Measurements from ENCODE around the gene HNRNPC. TPM values are rescaled to one million over a fixed set of nuclear protein-coding genes. Genes with fewer than 3 reads are reported as not detected.
"Not testable (repeated sequence)": the region's sequence is repeated elsewhere in the genome, so short reads cannot be mapped to it uniquely, and the experiment has no call there.

HNRNPC gene
- polyA plus RNA-seq, 3 donors = 1,019 to 1,090 (median 1,089) TPM

GRCh38 chr14:21215130-21215878, 53.9 kb downstream of the HNRNPC start:
- no peak for DNase-seq (ENCODE audit: low read depth in 3 of 3, low spot score in 2 of 3)

DNA sequence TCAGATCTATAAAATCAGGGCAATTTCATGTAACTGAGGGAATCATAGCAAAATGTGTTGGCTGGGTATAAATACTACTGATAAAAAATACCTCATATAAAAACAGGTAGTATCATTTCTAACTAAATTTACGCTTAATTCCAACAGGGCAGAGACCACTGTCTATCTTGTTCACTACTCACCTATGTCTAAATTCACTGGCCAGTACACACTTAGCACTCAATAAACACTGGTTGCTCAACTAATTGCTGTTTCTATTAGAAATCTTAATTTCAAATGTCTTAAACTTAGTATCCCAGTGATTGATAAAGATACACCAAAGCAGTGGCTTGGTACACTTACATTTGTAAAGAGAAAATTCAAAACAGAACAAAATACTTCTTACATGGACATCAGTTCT, 55.6 kb downstream of the HNRNPC start:
- DNase-seq (ENCODE audit: low read depth in 3 of 3, low spot score in 2 of 3) = no peak

DNA sequence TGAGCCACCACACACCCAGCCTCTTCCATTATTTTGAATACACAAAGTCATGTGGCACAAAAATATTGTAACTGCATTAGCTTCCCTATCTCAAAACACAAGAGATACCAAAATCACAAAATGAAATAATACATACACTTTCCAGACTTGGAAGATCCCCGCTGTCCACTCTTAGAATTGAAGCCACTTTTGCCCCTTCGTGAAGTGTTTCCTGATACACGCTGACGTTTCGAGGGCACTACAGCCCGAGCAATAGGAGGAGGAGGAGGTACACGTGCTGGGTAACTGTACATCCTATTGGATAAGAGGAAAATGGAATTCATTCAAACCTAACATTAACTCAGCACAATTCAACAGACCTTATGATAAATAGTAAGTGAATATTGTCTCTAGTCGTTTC, 56.4 kb downstream of the HNRNPC start:
- DNase-seq (ENCODE audit: low read depth in 3 of 3, low spot score in 2 of 3) = not testable (repeated sequence)

- DNase-seq (ENCODE audit: low read depth in 3 of 3, low spot score in 2 of 3) = no peak
These were observed 57.7 kb downstream of the HNRNPC start for GRCh38 chr14:21211509-21211908.

DNA sequence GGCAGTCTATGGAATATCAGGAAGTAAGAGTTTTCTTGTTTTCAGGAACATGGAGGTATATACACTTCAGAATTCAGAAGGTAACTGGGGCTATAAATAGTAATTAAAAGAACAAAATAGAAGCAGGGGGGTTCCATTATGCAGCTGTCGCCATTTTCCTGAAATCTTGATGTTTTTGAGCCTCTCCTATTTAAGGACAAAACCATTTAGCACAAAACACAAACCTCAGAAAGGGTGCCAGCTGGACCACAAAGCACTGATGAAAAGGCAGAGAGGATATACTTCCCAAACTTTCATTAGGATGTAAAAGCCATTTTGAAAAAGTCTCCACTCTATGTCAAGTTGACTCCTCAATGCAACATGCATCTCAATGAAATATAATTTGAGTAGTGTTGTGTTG, 59.2 kb downstream of the HNRNPC start:
- DNase-seq (ENCODE audit: low read depth in 3 of 3, low spot score in 2 of 3) = no peak

GRCh38 chr14:21209185-21209584, 60.1 kb downstream of the HNRNPC start:
- DNase-seq (ENCODE audit: low read depth in 3 of 3, low spot score in 2 of 3) = no peak

DNA sequence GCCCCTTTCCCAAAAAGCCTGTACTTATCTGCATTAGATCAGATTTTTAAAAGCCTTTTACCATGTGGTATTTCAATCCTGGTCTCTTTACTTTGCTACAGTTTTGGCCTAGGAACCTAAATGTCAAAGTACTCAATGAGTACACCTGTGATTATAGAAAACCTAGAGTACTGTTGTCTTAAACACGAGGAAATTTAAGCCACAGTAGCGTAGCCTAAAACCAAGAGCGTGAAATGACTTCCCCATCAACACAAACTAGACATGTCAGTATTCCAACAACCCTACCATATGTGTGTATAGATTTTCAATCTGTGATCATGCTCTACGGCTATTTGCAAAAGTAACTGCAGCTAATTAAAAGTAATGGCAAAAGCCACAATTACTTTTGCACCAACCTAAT, 60.7 kb downstream of the HNRNPC start:
- DNase-seq (ENCODE audit: low read depth in 3 of 3, low spot score in 2 of 3) = no peak

DNA sequence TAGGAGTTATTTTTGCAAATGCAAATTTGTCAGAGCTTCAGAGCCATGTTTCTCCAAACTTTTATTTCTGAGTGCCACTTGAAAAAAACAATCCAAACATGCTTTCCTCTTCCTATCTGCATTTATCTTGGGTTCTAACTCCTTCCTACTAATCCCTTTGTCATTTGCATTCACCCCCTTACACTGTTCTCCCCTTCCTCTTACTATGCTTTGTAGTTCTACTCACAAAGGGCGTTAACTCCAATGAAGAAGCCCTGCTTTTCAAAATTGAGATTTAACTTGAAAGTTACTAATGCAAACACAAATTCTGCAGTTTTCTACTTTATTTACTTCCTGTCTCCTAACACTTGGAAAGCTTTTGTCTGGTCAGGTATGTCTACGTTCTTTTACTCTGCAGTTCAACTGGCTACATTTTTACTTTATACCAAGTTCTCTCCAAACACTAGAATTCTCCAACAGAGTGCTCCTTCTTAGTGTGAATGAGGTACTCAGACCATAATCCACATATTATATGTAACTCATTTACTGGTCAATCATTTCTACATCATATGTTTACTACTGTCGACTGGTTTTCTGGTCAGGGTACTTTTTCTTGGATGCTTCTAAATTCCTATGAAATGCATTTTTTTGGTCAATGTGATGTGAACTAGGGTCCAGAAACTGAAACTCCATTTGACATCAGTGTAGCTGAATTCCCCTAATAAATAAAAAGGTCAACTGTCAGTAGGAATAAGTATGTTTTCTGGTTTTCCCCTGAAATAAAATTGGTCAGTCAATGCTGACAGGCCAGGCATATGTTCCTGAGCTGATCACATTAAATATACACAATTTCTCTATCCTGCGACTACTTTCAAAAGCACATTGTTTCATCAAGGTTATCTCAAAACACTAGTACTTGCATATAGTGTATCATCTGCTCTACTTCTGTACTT, 62.2 kb downstream of the HNRNPC start:
- no peak for DNase-seq (ENCODE audit: low read depth in 3 of 3, low spot score in 2 of 3)

GRCh38 chr14:21205678-21206581, 63.3 kb downstream of the HNRNPC start:
- DNase-seq (ENCODE audit: low read depth in 3 of 3, low spot score in 2 of 3) = no peak

DNA sequence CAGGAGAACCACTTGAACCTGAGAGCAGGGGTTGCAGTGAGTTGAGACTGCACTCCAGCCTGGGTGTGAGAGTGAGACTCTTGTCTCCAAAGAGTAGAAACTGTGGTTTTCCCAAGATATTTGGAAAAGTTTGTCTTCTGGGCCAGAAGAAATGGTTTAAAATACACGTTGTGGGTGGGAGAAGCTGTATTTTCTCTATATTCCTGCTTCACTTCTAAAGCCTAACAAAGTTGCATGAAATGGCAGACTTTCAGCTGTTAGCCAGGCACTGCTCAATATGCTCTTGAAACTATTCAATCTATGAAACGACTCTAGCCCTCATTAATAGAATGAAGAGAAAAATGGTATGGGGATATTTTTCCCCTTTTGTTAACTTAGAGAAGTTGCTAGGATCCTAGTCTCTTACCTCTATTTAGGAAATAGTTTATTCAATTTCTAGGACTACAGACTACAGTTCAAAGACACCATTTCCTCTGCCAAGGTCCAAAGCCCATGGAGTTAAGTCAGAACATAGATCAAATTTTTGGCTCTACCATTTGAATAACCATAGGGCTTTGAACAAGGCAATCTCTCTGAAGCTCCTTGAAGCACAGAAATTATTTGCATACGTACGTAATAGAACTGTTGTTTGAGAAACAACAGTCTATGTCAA, 64.1 kb downstream of the HNRNPC start:
- no peak for DNase-seq (ENCODE audit: low read depth in 3 of 3, low spot score in 2 of 3)

GRCh38 chr14:21204167-21205025, 64.8 kb downstream of the HNRNPC start:
- DNase-seq (ENCODE audit: low read depth in 3 of 3, low spot score in 2 of 3) = no peak

- no peak for DNase-seq (ENCODE audit: low read depth in 3 of 3, low spot score in 2 of 3)
These were observed 65.6 kb downstream of the HNRNPC start for GRCh38 chr14:21203470-21204166.

DNA sequence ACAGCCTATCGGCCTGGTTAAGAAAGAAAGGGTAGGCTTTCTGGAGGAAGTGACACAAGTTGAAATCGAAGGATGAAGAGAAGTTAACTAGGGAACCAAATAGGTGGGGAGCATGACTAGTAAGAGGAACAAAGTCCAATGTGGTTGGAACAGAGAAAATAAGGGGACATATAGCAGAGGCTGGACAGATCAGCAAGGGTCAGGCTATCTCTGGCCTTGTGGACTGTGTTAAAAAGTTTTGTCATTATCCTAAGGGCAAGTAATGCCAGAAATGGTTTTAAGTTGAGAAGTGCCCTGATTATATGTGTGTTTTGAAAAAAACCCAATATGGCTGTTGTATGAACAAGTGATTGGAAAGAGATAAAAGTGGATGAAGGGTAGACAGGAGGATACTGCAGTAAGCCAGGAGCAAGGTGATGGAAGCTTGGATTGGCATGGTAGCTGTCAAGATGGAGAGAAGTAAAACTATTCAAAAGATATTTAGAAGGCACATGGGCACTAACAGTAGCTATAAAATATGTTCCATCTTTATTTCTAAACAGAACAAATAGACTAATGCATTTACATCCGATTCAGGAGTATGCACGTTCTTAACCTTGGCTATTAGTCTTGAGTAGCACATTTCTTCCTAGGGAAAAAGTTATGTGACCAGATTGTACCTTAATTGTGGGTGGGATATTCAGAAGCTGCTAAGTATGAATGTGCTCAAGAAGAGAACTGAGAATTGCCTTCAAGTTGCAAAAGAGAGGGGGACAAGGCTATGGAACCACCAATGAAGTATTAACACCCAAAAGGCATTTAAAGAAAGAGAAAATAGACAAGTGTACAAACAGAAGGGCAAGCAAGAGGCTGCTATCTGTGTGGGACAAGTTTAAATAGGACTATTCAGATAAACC, 66.5 kb downstream of the HNRNPC start:
- no peak for DNase-seq (ENCODE audit: low read depth in 3 of 3, low spot score in 2 of 3)

DNA sequence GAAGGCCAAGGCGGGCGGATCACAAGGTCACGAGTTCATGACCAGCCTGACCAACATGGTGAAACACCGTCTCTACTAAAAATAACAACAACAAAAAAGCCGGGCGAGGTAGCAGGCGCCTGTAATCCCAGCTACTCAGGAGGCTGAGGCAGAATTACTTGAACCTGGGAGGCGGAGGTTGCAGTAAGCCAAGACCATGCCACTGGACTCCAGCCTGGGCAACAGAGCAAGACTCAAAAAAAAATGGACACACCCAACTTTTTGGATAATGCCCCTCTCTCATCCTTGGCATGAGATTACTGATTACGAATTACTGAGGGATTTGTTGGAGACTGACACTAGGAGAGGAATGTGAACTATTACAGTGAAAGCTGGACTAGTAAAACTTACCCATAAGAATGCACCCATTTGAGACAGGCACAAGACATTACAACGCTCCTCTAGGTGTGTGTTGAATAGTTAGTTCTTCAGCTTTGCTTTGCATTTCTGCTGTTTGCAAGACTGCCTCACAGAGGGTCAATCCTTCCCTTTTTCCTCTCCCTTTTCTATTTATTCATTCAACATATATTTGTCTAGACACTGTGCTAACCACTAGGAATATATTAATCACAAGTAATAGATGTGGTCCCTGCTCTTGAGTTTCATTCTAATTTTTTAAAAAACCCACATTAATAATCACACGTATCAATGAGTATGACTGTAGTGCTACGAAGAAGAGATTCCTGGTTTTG, 67.3 kb downstream of the HNRNPC start:
- no peak for DNase-seq (ENCODE audit: low read depth in 3 of 3, low spot score in 2 of 3)

DNA sequence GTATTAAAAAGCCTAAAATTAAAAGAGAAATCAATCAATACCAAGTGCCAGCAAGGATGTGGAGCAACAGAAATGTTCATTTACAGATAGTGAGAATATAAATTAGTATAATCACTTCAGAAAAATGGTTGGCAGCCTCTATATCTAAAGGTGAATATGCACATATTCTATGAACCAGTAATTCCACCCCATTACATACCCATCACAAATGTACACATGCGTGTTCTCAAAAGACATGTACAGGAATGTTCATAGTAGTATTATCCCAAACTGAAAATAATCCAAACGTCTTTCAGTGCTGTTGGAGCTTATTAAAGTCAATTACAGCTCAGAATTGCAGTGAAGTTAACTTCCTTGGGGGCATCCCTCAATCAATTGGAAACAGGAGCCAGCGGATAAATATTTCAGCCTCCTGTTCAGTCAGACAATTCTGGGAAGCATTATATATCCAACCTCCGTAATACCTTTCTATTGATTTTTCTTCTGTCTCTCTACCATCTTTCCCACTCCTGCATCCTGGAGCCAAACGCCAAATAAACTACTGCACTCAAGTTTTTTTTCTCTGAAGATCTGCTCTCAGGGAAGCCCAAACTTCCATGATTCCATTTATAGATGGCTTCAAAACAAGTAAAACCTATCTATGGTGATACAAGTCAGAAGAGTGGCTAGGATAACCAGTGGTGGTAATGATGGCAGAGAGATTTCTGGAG, 68.3 kb downstream of the HNRNPC start:
- no peak for DNase-seq (ENCODE audit: low read depth in 3 of 3, low spot score in 2 of 3)
